Type B pancreatic cell (in vitro differentiated cells): ENCODE data around the gene IKBKE. TPM values are rescaled to one million over a fixed set of nuclear protein-coding genes. Genes with fewer than 3 reads are reported as not detected.

Source experiments
- DNase-seq: peaks from one replicate; pipeline ENCODE4 v3.0.0; 2021; ENCODE audit warnings: mixed read lengths; ENCODE audit not compliant: unreplicated experiment; ENCODE audit errors: extremely low spot score
- H3K27ac Mint-ChIP-seq: 2 replicates; pipeline ENCODE4 v1.8.0; 2021; ENCODE audit warnings: mild to moderate bottlenecking, mixed read lengths
- H3K27me3 Mint-ChIP-seq: 2 replicates; pipeline ENCODE4 v1.8.0; 2021; ENCODE audit warnings: mixed read lengths
- H3K36me3 Mint-ChIP-seq: 2 replicates; pipeline ENCODE4 v1.8.0; 2021; ENCODE audit warnings: mixed read lengths
- H3K4me1 Mint-ChIP-seq: one replicate; pipeline ENCODE4 v1.8.0; 2021; ENCODE audit warnings: mixed read lengths; ENCODE audit not compliant: unreplicated experiment
- H3K4me3 Mint-ChIP-seq: 2 replicates; pipeline ENCODE4 v1.8.0; 2021; ENCODE audit warnings: mild to moderate bottlenecking, mixed read lengths
- H3K9me3 Mint-ChIP-seq: 2 replicates; pipeline ENCODE4 v1.8.0; 2021; ENCODE audit warnings: mixed read lengths
- total RNA-seq: library from RNA; stranded (reverse); gene quantifications from 2 replicates; pipeline ENCODE4 v1.2.1, GENCODE V29; 2021; ENCODE audit warnings: low replicate concordance
- TF ChIP-seq, protein P1 (sequence below): fragments of 200-600 bp; sonication (generic); conservative IDR thresholded peaks from 2 replicates; pipeline ENCODE4 v1.5.0; 2021; ENCODE audit warnings: antibody characterized with exemption, mild to moderate bottlenecking

IKBKE gene
- total RNA-seq, 1 donor from 2014 or later, result 10.7 TPM

GRCh38 chr1:206470692-206471414 is 577 bp downstream of the IKBKE start:
- DNase-seq, result no peak
- Mint-ChIP-seq H3K27ac (no peak overlapping the region), H3K9me3 (no peaks in the 10 kb centered on the region), H3K36me3 (peaks cover 4% of the 10 kb centered on the region), H3K4me3 (peak overlapping the region; percentile 87), H3K27me3 (peaks cover 21% of the 10 kb centered on the region), H3K4me1 (peaks cover 45% of the 10 kb centered on the region)
- TF ChIP-seq, protein P1, sequence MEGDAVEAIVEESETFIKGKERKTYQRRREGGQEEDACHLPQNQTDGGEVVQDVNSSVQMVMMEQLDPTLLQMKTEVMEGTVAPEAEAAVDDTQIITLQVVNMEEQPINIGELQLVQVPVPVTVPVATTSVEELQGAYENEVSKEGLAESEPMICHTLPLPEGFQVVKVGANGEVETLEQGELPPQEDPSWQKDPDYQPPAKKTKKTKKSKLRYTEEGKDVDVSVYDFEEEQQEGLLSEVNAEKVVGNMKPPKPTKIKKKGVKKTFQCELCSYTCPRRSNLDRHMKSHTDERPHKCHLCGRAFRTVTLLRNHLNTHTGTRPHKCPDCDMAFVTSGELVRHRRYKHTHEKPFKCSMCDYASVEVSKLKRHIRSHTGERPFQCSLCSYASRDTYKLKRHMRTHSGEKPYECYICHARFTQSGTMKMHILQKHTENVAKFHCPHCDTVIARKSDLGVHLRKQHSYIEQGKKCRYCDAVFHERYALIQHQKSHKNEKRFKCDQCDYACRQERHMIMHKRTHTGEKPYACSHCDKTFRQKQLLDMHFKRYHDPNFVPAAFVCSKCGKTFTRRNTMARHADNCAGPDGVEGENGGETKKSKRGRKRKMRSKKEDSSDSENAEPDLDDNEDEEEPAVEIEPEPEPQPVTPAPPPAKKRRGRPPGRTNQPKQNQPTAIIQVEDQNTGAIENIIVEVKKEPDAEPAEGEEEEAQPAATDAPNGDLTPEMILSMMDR, result peak; percentile 16

- DNase-seq, result no peak
- peaks cover 41% of the 10 kb centered on the region for H3K4me1 Mint-ChIP-seq
- no peak overlapping the region for H3K27ac Mint-ChIP-seq
Measured at GRCh38 chr1:206471415-206471801, 1.1 kb downstream of the IKBKE start.

GRCh38 chr1:206472024-206472423 is 1.7 kb downstream of the IKBKE start:
- Mint-ChIP-seq H3K36me3 (peaks cover 4% of the 10 kb centered on the region), H3K9me3 (no peaks in the 10 kb centered on the region), H3K27ac (no peak overlapping the region), H3K4me1 (peaks cover 41% of the 10 kb centered on the region), H3K4me3 (peak overlapping the region; percentile 87), H3K27me3 (peaks cover 12% of the 10 kb centered on the region)
- TF ChIP-seq, protein P1, result no peak
- DNase-seq, result no peak

More at GRCh38 chr1:206471415-206471801, 1.1 kb downstream of the IKBKE start:
- Mint-ChIP-seq H3K36me3 (peaks cover 4% of the 10 kb centered on the region), H3K4me3 (peak overlapping the region; percentile 87), H3K27me3 (peaks cover 18% of the 10 kb centered on the region), H3K9me3 (no peaks in the 10 kb centered on the region)
- TF ChIP-seq, protein P1, result no peak

- Mint-ChIP-seq H3K4me3 (peak overlapping the region; percentile 76), H3K4me1 (peaks cover 41% of the 10 kb centered on the region), H3K27ac (no peak overlapping the region), H3K9me3 (no peaks in the 10 kb centered on the region), H3K36me3 (peaks cover 4% of the 10 kb centered on the region), H3K27me3 (peaks cover 11% of the 10 kb centered on the region)
- TF ChIP-seq, protein P1, result no peak
- DNase-seq, result no peak
Measured at GRCh38 chr1:206472454-206472853, 2.2 kb downstream of the IKBKE start.

GRCh38 chr1:206472886-206473285 is 2.6 kb downstream of the IKBKE start:
- Mint-ChIP-seq H3K4me3 (no peak overlapping the region), H3K9me3 (no peaks in the 10 kb centered on the region), H3K27me3 (peaks cover 7% of the 10 kb centered on the region), H3K27ac (no peak overlapping the region), H3K36me3 (peaks cover 4% of the 10 kb centered on the region), H3K4me1 (peaks cover 38% of the 10 kb centered on the region)
- DNase-seq, result no peak
- TF ChIP-seq, protein P1, result no peak
